ENCODE measurements around the gene HMX3.
A peak's percentile ranks its signal among the peaks of the same experiment; 100 is the strongest.
"Not testable (repeated sequence)": the region's sequence is repeated elsewhere in the genome, so short reads cannot be mapped to it uniquely, and the experiment has no call there.

The HMX3 gene

GRCh38 chr10:123148414-123149161, 12.8 kb downstream of the HMX3 start:
- no peak for DNase-seq (ENCODE audit: low read depth)

GRCh38 chr10:123149162-123149567, 13.4 kb downstream of the HMX3 start:
- no peak for DNase-seq (ENCODE audit: low read depth)

- DNase-seq (ENCODE audit: low read depth): no peak
Measured at GRCh38 chr10:123149568-123150270, 13.9 kb downstream of the HMX3 start.

- DNase-seq (ENCODE audit: low read depth): no peak
Measured at GRCh38 chr10:123150271-123150985, 14.7 kb downstream of the HMX3 start.

GRCh38 chr10:123150986-123151736, 15.4 kb downstream of the HMX3 start:
- no peak for DNase-seq (ENCODE audit: low read depth)

- no peak for DNase-seq (ENCODE audit: low read depth)
Measured at GRCh38 chr10:123151737-123152135, 16.0 kb downstream of the HMX3 start.

- no peak for DNase-seq (ENCODE audit: low read depth)
Measured at GRCh38 chr10:123153486-123154091, 17.8 kb downstream of the HMX3 start.

GRCh38 chr10:123154092-123154710, 18.4 kb downstream of the HMX3 start, which contains the start of gene BUB3:
TSS of gene BUB3 (plus strand) at chr10:123154402. CDS start at chr10:123154918, 516 bp downstream.
- DNase-seq (ENCODE audit: low read depth): peak; percentile 85

GRCh38 chr10:123154711-123155505, 19.1 kb downstream of the HMX3 start:
- no peak for DNase-seq (ENCODE audit: low read depth)

- no peak for DNase-seq (ENCODE audit: low read depth)
Measured at GRCh38 chr10:123156078-123156477, 20.3 kb downstream of the HMX3 start.

GRCh38 chr10:123157210-123157609, 21.4 kb downstream of the HMX3 start:
- DNase-seq (ENCODE audit: low read depth): no peak

- DNase-seq (ENCODE audit: low read depth): no peak
Measured at GRCh38 chr10:123158682-123159081, 22.9 kb downstream of the HMX3 start.

GRCh38 chr10:123160311-123160980, 24.7 kb downstream of the HMX3 start:
- DNase-seq (ENCODE audit: low read depth): no peak

- no peak for DNase-seq (ENCODE audit: low read depth)
Measured at GRCh38 chr10:123164319-123164718, 28.5 kb downstream of the HMX3 start.

GRCh38 chr10:123165445-123166072, 29.8 kb downstream of the HMX3 start:
- no peak for DNase-seq (ENCODE audit: low read depth)

GRCh38 chr10:123166618-123167017, 30.8 kb downstream of the HMX3 start:
- no peak for DNase-seq (ENCODE audit: low read depth)

- DNase-seq (ENCODE audit: low read depth): no peak
Measured at GRCh38 chr10:123170961-123171360, 35.2 kb downstream of the HMX3 start.

- not testable (repeated sequence) for DNase-seq (ENCODE audit: low read depth)
Measured at GRCh38 chr10:123171616-123172015, 35.8 kb downstream of the HMX3 start.

Data from T follicular helper cell (primary cell).